HepG2 (cell line): ENCODE data around the gene SLC43A3. TPM values are rescaled to one million over a fixed set of nuclear protein-coding genes. Genes with fewer than 3 reads are reported as not detected.
A peak's percentile ranks its signal among the peaks of the same experiment; 100 is the strongest.

Source experiments
- BCL6 ChIP-seq: IDR thresholded peaks from 2 replicates; pipeline ENCODE4 v1.6.1; 2016; ENCODE audit warnings: missing genetic modification reagents, missing compliant biosample characterization
- BHLHE40 ChIP-seq: IDR thresholded peaks from 2 replicates; pipeline ENCODE4 v1.6.1; 2011; ENCODE audit warnings: low read length, improper control_type of control experiment
- CREM ChIP-seq, 2 experiments: sonication (generic) in 1 of 2; formaldehyde crosslinking in 1 of 2; IDR thresholded peaks; 2 replicates each; pipeline versions ENCODE4 v1.4.0 to v1.6.1; 2016 to 2020; ENCODE audit warnings: antibody characterized with exemption in 1 of 2, mild to moderate bottlenecking in 1 of 2, missing genetic modification reagents in 1 of 2
- FOXP1 ChIP-seq, 2 experiments: fragments of 450-650 bp in 1 of 2; IDR thresholded peaks; 2 replicates each; pipeline ENCODE4 v1.6.1; 2017 to 2018; ENCODE audit warnings: antibody characterized with exemption in 1 of 2
- HNRNPUL1 ChIP-seq: fragments of 200-400 bp; formaldehyde crosslinking; IDR thresholded peaks from 2 replicates; pipeline ENCODE4 v1.6.1; 2017; ENCODE audit warnings: low read depth, mild to moderate bottlenecking, low read length, moderate library complexity
- HOXD1 ChIP-seq: sonication (generic); formaldehyde crosslinking; IDR thresholded peaks from 2 replicates; pipeline ENCODE4 v1.5.0; 2020; ENCODE audit warnings: missing genetic modification reagents
- MTF2 ChIP-seq: sonication (generic); formaldehyde crosslinking; IDR thresholded peaks from 2 replicates; pipeline ENCODE4 v1.5.0; 2020; ENCODE audit warnings: missing genetic modification reagents, borderline replicate concordance
- ZFP82 ChIP-seq: sonication (generic); formaldehyde crosslinking; IDR thresholded peaks from 2 replicates; pipeline ENCODE4 v1.5.1; 2020; ENCODE audit warnings: mild to moderate bottlenecking, missing genetic modification reagents, borderline replicate concordance
- ZNF264 ChIP-seq: sonication (generic); formaldehyde crosslinking; IDR thresholded peaks from 2 replicates; pipeline ENCODE4 v1.4.0; 2020; ENCODE audit warnings: missing genetic modification reagents
- ZNF644 ChIP-seq: IDR thresholded peaks from 2 replicates; pipeline ENCODE4 v1.6.1; 2016; ENCODE audit warnings: low read depth
- ZNF775 ChIP-seq: sonication (generic); formaldehyde crosslinking; IDR thresholded peaks from 2 replicates; pipeline ENCODE4 v1.4.0; 2020; ENCODE audit warnings: missing genetic modification reagents, mild to moderate bottlenecking, moderate library complexity, borderline replicate concordance
- polyA plus RNA-seq, 8 experiments: library from polyadenylated mRNA; depleted of rRNA in 3 of 8; stranded (reverse) in 7 of 8; unstranded in 1 of 8; fragments of >200 nt; fragmentation: Illumina TruSeq in 4 of 8; extraction: Trizol in 4 of 8; gene quantifications; 2 replicates each; pipeline versions ENCODE4 v1.2.1 to v1.2.3, GENCODE V29; 2011 to 2016; ENCODE audit warnings: low read depth in 4 of 8, missing spikeins in 1 of 8, mixed read lengths in 1 of 8; ENCODE audit not compliant: insufficient read depth in 1 of 8
- total RNA-seq, 5 experiments: library from RNA; depleted of rRNA; stranded (reverse); fragments of >200 nt; fragmentation: Illumina TruSeq; extraction: Trizol; gene quantifications; 2 replicates each; pipeline ENCODE4 v1.2.3, GENCODE V29; 2016; ENCODE audit warnings: low read depth in 1 of 5
- TF ChIP-seq, protein P1 (sequence below): sonication (generic); formaldehyde crosslinking; conservative IDR thresholded peaks from 2 replicates; pipeline ENCODE4 v1.4.0; 2020; ENCODE audit warnings: missing genetic modification reagents
- TF ChIP-seq, protein P2 (sequence below): sonication (generic); formaldehyde crosslinking; IDR thresholded peaks from 2 replicates; pipeline ENCODE4 v1.5.1; 2020; ENCODE audit warnings: mild to moderate bottlenecking, missing genetic modification reagents, moderate library complexity
- TF ChIP-seq, protein P3 (sequence below): sonication (generic); formaldehyde crosslinking; IDR thresholded peaks from 2 replicates; pipeline ENCODE4 v1.8.0; 2022; ENCODE audit warnings: mild to moderate bottlenecking, missing genetic modification reagents, moderate library complexity
- TF ChIP-seq, protein P4 (sequence below): sonication (generic); formaldehyde crosslinking; IDR thresholded peaks from 2 replicates; pipeline ENCODE4 v1.4.0; 2020; ENCODE audit warnings: missing genetic modification reagents, low read depth, mild to moderate bottlenecking, borderline replicate concordance
- TF ChIP-seq, protein P5 (sequence below): sonication (generic); formaldehyde crosslinking; IDR thresholded peaks from 2 replicates; pipeline ENCODE4 v1.4.0; 2020; ENCODE audit warnings: missing genetic modification reagents, mild to moderate bottlenecking, borderline replicate concordance
- TF ChIP-seq, protein P6 (sequence below): sonication (generic); formaldehyde crosslinking; IDR thresholded peaks from 2 replicates; pipeline ENCODE4 v1.4.0; 2020; ENCODE audit warnings: mild to moderate bottlenecking, missing genetic modification reagents, borderline replicate concordance

The SLC43A3 gene
- total and polyA plus RNA-seq, 2 of the 13 experiments (the other 11 are each of a cell fraction or from before 2014, with no cell fraction given) = 2.6 TPM; not detected in 1

DNA sequence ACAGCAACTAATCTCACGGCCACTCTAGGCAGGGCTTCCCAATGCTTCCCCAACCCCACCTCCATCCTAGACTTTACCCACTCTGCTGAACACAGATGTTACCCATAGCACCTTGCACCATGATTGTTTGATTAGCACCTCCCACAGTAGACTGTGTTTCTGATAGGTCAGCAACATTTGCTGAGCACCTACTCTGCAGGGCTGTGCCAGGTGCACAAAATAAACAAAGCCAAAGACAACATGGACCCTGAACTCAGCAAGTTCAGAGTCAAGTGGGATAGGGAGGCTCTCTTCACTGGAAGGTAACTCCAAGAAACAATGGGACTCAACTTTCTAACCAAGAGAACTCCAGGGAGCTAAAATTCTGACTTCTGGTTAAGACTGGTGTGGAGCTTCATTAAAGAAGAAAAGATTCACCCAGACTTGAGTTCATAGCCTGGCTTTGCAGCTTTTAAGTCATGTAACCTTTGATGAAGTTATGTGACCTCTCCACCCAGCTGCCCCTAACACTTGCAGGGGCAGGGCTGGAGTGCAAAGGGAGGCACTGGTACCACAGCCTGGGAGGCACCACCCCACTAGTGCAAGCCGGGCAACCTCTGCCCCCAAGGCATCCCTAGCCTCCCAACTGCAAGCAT is 26.7 kb upstream of the SLC43A3 start (continued):
- TF ChIP-seq HOXD1 (CRISPR knock-in tag) = no peak
- 0 out of 2 replicates have a peak, but pooled peaks have one; percentile 55 for TF ChIP-seq MTF2
- 0 out of 2 replicates have a peak, but pooled peaks have one; percentile 29 for TF ChIP-seq BHLHE40
- TF ChIP-seq CREM (IDR thresholded peaks at IDR 0.05) = peak; percentile 73; the same call in 1 of the 2 replicates
- no peak for TF ChIP-seq CREM (CRISPR knock-in tag; IDR thresholded peaks at IDR 0.05)
- TF ChIP-seq, protein P1, sequence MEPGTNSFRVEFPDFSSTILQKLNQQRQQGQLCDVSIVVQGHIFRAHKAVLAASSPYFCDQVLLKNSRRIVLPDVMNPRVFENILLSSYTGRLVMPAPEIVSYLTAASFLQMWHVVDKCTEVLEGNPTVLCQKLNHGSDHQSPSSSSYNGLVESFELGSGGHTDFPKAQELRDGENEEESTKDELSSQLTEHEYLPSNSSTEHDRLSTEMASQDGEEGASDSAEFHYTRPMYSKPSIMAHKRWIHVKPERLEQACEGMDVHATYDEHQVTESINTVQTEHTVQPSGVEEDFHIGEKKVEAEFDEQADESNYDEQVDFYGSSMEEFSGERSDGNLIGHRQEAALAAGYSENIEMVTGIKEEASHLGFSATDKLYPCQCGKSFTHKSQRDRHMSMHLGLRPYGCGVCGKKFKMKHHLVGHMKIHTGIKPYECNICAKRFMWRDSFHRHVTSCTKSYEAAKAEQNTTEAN (CRISPR knock-in tag) = peak; percentile 78; the same call in 1 of the 2 replicates
- 0 out of 2 replicates have a peak, but pooled peaks have one; percentile 39 for TF ChIP-seq ZNF264
- TF ChIP-seq, protein P2, sequence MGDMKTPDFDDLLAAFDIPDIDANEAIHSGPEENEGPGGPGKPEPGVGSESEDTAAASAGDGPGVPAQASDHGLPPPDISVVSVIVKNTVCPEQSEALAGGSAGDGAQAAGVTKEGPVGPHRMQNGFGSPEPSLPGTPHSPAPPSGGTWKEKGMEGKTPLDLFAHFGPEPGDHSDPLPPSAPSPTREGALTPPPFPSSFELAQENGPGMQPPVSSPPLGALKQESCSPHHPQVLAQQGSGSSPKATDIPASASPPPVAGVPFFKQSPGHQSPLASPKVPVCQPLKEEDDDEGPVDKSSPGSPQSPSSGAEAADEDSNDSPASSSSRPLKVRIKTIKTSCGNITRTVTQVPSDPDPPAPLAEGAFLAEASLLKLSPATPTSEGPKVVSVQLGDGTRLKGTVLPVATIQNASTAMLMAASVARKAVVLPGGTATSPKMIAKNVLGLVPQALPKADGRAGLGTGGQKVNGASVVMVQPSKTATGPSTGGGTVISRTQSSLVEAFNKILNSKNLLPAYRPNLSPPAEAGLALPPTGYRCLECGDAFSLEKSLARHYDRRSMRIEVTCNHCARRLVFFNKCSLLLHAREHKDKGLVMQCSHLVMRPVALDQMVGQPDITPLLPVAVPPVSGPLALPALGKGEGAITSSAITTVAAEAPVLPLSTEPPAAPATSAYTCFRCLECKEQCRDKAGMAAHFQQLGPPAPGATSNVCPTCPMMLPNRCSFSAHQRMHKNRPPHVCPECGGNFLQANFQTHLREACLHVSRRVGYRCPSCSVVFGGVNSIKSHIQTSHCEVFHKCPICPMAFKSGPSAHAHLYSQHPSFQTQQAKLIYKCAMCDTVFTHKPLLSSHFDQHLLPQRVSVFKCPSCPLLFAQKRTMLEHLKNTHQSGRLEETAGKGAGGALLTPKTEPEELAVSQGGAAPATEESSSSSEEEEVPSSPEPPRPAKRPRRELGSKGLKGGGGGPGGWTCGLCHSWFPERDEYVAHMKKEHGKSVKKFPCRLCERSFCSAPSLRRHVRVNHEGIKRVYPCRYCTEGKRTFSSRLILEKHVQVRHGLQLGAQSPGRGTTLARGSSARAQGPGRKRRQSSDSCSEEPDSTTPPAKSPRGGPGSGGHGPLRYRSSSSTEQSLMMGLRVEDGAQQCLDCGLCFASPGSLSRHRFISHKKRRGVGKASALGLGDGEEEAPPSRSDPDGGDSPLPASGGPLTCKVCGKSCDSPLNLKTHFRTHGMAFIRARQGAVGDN (CRISPR knock-in tag) = peak; percentile 58
- peak; percentile 97 for TF ChIP-seq ZNF644 (CRISPR knock-in tag)
- no peak for TF ChIP-seq ZNF775 (CRISPR knock-in tag)
- TF ChIP-seq, protein P3, sequence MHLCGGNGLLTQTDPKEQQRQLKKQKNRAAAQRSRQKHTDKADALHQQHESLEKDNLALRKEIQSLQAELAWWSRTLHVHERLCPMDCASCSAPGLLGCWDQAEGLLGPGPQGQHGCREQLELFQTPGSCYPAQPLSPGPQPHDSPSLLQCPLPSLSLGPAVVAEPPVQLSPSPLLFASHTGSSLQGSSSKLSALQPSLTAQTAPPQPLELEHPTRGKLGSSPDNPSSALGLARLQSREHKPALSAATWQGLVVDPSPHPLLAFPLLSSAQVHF (CRISPR knock-in tag) = no peak
- TF ChIP-seq, protein P4, sequence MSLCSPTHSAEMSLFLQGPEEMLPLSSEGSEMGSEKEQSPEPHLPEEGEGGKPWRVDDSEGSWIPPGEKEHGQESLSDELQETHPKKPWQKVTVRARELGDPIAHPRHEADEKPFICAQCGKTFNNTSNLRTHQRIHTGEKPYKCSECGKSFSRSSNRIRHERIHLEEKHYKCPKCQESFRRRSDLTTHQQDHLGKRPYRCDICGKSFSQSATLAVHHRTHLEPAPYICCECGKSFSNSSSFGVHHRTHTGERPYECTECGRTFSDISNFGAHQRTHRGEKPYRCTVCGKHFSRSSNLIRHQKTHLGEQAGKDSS = peak; percentile 99
- TF ChIP-seq, protein P5, sequence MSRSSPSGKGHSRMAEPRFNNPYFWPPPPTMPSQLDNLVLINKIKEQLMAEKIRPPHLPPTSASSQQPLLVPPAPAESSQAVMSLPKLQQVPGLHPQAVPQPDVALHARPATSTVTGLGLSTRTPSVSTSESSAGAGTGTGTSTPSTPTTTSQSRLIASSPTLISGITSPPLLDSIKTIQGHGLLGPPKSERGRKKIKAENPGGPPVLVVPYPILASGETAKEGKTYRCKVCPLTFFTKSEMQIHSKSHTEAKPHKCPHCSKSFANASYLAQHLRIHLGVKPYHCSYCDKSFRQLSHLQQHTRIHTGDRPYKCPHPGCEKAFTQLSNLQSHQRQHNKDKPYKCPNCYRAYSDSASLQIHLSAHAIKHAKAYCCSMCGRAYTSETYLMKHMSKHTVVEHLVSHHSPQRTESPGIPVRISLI (CRISPR knock-in tag) = peak; percentile 58; the same call in 1 of the 2 replicates
- no peak for TF ChIP-seq ZFP82
- TF ChIP-seq FOXP1 (IDR thresholded peaks at IDR 0.05) = peak; percentile 79
- TF ChIP-seq FOXP1 (CRISPR knock-in tag; IDR thresholded peaks at IDR 0.05) = peak; percentile 92
- peak; percentile 96 for TF ChIP-seq BCL6
- TF ChIP-seq, protein P6, sequence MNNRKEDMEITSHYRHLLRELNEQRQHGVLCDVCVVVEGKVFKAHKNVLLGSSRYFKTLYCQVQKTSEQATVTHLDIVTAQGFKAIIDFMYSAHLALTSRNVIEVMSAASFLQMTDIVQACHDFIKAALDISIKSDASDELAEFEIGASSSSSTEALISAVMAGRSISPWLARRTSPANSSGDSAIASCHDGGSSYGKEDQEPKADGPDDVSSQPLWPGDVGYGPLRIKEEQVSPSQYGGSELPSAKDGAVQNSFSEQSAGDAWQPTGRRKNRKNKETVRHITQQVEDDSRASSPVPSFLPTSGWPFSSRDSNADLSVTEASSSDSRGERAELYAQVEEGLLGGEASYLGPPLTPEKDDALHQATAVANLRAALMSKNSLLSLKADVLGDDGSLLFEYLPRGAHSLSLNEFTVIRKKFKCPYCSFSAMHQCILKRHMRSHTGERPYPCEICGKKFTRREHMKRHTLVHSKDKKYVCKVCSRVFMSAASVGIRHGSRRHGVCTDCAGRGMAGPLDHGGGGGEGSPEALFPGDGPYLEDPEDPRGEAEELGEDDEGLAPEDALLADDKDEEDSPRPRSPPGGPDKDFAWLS = no peak
- TF ChIP-seq HNRNPUL1 = no peak
